Neutrophil (primary cell): ENCODE measurements around the gene SIAH3.

Experiments used
- H3K27ac ChIP-seq: fragments of 200-600 bp; sonication (generic); 2 replicates; pipeline ENCODE4 v1.5.1; 2016; ENCODE audit warnings: mild to moderate bottlenecking, moderate library complexity
- H3K27me3 ChIP-seq: fragments of 200-600 bp; sonication (generic); 2 replicates; pipeline ENCODE4 v1.6.0; 2016; ENCODE audit warnings: mild to moderate bottlenecking
- H3K36me3 ChIP-seq: fragments of 200-600 bp; sonication (generic); 2 replicates; pipeline ENCODE4 v1.5.1; 2017
- H3K4me1 ChIP-seq, 2 experiments: fragments of 200-600 bp in 1 of 2; sonication (generic) in 1 of 2; 1 replicate in 1 of 2; 2 replicates in 1 of 2; pipeline versions ENCODE4 v1.5.1 to v1.6.1; 2013 to 2016; ENCODE audit warnings: low read depth in 1 of 2, low read length in 1 of 2, mild to moderate bottlenecking in 1 of 2, moderate library complexity in 1 of 2; ENCODE audit not compliant: control insufficient read depth in 1 of 2, insufficient read depth in 1 of 2
- H3K4me3 ChIP-seq, 2 experiments: fragments of 200-600 bp in 1 of 2; sonication (generic) in 1 of 2; 1 replicate in 1 of 2; 2 replicates in 1 of 2; pipeline ENCODE4 v1.5.1; 2013 to 2016; ENCODE audit warnings: low read depth in 1 of 2, low read length in 1 of 2, mild to moderate bottlenecking in 1 of 2, moderate library complexity in 1 of 2
- H3K9me3 ChIP-seq: fragments of 200-600 bp; sonication (generic); 2 replicates; pipeline ENCODE4 v1.5.1; 2016
- CTCF ChIP-seq: fragments of 200-600 bp; sonication (generic); IDR thresholded peaks from 2 replicates; pipeline ENCODE4 v1.5.1; 2016; ENCODE audit warnings: antibody characterized with exemption

Gene SIAH3

DNA sequence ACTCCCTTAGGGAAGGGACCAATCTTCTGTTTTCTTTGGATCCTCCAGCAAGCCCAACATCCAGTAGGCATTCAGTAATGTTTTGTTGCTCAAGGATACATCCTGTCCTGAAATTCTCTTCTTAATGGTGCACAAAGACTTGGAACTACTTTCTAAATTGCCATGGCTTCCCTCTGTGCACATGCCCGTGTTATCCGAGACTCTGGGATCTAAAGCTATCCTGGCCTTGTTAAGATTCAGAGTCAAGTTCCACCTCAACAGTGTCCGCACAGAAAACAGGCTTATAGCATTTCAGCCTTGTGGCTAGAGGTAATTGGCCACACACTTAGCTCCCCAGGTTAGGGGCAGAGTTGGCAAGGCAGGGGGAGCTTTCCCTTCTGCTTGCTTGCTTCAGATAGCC, 77.6 kb downstream of the SIAH3 start:
- no peak overlapping the region for H3K4me3 ChIP-seq
- no peaks in the 10 kb centered on the region for H3K36me3 ChIP-seq
- no peaks in the 10 kb centered on the region for H3K9me3 ChIP-seq
- peaks cover 0 to 3% of the 10 kb centered on the region in 2 experiments for H3K4me1 ChIP-seq
- H3K27ac ChIP-seq: no peak overlapping the region
- TF ChIP-seq CTCF: no peak
- H3K27me3 ChIP-seq: peaks cover 76% of the 10 kb centered on the region

DNA sequence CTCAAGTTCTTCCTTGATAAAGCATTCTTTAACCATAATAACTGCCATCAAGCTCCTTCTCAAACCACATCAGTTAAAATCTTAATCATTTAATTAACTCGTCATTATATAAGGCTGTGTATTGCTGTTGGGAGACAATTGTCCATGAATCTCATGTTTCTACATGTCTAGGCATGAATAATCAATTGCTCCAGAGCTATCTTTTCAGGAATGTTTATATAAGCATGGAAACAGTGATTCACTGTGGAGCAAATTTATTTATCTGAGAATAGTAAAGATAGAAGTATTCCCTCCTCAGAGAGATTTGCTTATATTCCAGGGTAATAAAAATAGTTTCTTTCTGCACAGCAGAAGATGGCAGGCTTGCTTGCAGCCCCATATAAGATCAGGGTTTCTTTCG, 78.3 kb downstream of the SIAH3 start:
- no peaks in the 10 kb centered on the region for H3K9me3 ChIP-seq
- no peak overlapping the region for H3K27ac ChIP-seq
- no peak for TF ChIP-seq CTCF
- no peak overlapping the region for H3K4me3 ChIP-seq
- peaks cover 0 to 6% of the 10 kb centered on the region in 2 experiments for H3K4me1 ChIP-seq
- peaks cover 84% of the 10 kb centered on the region for H3K27me3 ChIP-seq
- H3K36me3 ChIP-seq: no peaks in the 10 kb centered on the region

DNA sequence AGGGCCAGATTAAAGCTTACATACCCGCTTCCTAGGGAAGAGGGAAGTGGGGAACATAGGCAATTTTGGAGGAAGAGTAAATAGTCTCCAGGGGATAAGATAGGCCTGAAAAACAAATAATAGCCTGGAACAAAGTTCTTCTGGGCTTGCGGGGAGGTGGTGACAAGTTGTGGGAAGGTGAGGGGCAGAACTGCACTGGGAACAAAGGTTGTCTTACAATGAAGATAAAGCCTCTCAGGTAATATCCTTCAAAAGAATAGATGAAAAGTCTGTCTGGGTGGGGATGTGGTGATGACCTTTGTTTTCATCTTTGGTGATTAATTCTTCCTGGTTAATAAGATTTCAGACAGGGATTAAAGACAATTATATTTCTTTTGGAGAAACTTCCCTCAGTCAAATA, 80.7 kb downstream of the SIAH3 start:
- no peak for TF ChIP-seq CTCF
- no peak overlapping the region for H3K4me3 ChIP-seq
- peaks cover 96% of the 10 kb centered on the region for H3K27me3 ChIP-seq
- H3K9me3 ChIP-seq: no peaks in the 10 kb centered on the region
- H3K27ac ChIP-seq: no peak overlapping the region
- H3K36me3 ChIP-seq: no peaks in the 10 kb centered on the region
- peaks cover 0 to 6% of the 10 kb centered on the region in 2 experiments for H3K4me1 ChIP-seq

DNA sequence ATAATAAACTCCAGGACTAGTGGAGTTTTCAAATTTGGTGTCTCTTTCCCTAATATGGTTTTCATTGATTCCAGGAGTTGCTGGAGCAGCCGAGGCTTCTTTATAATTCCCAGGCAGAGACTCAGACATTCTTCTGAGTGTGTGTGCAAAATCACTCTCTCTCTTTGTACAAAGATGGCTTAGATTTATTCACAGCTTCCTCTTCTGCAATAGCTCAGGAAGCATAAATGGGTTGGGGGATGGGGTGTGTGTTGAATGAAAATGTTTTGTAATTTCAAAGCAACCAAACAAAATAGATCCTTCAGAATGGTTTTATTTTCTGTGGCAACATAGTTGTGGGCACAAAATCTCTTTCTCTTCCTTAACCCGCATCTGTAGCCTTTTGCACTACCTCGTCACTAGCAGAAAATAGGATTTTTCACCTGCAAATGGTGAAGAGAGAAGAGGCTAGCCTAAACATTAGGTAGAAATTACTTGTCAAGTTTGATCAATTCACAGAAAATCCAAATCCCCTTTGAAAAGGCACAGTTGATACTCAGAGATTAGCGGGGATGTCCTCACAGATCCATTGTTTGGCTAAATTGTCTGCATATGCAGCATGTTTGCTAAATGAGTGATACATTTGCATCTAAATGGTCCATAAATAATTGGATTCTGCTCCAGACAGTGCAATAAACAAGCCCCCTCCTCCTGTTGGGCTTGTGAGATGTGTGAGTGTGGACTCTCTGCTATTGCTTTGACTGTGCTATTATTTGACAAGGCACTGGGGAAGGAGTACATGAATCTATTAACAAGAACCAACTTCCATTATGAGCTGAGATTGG, 82.7 kb downstream of the SIAH3 start:
- no peak for TF ChIP-seq CTCF
- Histone ChIP-seq H3K36me3 (no peaks in the 10 kb centered on the region), H3K4me1 (peaks cover 0 to 6% of the 10 kb centered on the region in 2 experiments), H3K27ac (no peak overlapping the region), H3K4me3 (no peak overlapping the region), H3K27me3 (peaks cover 97% of the 10 kb centered on the region), H3K9me3 (no peaks in the 10 kb centered on the region)

- Histone ChIP-seq H3K9me3 (no peaks in the 10 kb centered on the region), H3K27me3 (peaks cover 92% of the 10 kb centered on the region), H3K4me3 (no peak overlapping the region), H3K27ac (no peak overlapping the region), H3K36me3 (no peaks in the 10 kb centered on the region), H3K4me1 (peaks cover 0 to 6% of the 10 kb centered on the region in 2 experiments)
- no peak for TF ChIP-seq CTCF
Measured at GRCh38 chr13:45765464-45765863, 86.1 kb downstream of the SIAH3 start.
